ENCODE results near the gene TSHB.
"Not testable (repeated sequence)": the region's sequence is repeated elsewhere in the genome, so short reads cannot be mapped to it uniquely, and the experiment has no call there.

Gene TSHB

GRCh38 chr1:115029526-115029925 is at the start of gene TSHB:
TSS of gene TSHB (plus strand) at chr1:115029826. CDS start at chr1:115033363, 3,537 bp downstream.
- no peak for DNase-seq

GRCh38 chr1:114982251-114982650 is 47.4 kb upstream of the TSHB start:
- no peak for DNase-seq

DNA sequence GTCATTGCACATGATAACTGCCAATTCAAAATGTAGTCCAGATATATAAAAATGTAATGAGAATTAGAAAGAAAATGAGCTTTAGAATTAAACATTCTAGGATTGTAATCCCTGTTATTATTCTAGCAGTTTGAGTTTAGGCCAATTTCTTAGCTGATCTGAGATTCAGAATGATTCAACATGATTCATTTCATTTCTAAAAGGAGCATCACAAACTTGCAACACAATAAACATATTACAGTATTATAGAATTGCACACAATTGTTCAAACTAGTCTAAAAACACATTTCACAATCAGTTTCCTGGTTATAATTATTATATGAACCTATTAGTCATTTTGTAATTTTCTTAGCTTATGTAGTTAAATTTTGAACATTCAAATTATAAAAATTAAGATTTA is 43.3 kb upstream of the TSHB start:
- no peak for DNase-seq

DNA sequence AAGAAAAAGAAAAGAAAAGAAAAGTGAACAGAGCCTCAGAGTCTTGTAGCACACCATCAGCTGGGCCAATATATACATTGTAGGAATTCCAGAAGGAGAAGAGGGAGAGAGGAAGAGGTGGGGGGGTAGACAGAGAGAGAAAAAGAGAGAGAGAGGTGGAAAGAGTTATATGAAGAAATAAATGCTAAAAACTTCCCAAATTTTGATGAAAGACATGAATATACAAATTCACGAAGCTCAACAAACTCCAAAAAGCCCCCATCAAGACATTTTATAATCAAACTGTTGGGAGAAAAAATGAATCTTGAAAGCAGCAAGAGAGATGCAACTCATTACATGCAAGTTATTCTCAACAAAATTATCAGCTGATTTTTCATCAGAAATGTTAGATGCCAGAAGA is 41.5 kb upstream of the TSHB start:
- DNase-seq: no peak

DNA sequence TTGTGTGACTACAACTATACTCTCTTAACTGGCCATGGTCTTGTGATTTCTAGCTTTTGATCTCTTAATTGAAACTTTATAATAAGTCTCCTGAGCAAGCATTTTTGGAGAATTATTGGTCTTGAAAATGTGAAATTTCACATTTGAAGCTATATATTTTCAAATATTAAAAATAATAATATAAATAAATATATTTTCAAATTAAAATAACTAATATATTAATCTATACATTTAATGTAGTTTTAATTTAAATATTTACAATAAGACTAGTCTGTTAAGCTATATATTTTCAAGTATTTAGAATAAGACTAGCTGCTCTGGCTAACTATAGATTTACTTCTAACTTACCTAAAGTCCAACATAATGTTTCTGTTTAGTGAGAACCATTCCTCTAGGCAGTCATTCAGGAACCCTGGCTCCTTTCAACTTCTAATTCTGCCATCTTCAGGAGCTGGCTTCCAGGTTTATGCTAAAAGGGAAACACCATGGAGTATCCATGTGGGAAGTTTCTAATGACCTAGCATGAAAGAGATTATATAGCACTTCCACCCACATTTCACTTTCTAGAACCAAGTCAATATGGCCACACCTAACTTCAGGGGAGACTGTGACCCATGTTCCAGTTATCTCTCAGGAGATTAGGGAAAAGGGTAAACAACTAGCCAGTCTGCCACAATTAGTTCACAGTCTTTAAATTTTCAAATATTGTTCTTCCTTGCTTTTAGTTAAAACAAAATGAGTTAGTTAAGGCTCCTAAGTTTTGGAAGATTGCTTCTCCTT is 31.9 kb upstream of the TSHB start:
- no peak for DNase-seq

GRCh38 chr1:115006191-115006590 is 23.4 kb upstream of the TSHB start:
- DNase-seq: no peak

DNA sequence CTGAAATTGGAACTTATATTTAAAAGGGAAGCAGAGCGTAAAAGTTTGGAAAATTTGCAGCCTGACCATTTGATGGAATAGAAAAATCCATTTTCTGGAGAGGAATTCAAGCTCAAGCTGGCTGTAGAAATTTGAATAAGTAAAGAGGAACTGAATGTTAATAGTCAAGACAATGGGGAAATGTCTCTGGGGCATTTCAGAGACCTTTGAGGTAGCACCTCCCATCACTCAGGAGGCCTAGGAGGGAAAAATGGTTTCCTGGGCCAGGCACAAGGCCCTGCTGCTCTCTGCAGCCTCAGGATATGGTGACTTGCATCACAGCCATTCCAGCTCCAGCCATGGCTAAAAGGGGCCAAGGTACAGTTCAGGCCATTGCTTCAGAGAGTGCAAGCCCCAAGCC is 17.6 kb upstream of the TSHB start:
- no peak for DNase-seq

DNA sequence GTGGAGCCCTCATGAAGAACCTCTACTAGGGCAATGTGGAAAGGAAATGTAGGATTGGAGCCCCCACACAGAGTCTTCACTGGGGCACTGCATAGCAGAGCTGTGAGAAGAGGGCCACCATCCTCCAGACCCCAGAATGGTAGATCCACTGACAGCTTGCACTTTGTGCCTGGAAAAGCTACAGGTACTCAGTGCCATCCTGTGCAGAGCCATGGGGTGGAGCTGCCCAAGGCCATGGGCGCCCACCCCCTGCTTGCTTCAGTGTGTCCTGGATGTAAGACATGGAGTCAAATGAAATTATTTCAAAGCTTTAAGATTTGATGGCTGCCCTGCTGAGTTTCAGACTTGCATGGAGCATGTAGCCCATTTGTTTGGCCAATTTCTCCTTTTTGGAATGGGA is 17.2 kb upstream of the TSHB start:
- DNase-seq: no peak

DNA sequence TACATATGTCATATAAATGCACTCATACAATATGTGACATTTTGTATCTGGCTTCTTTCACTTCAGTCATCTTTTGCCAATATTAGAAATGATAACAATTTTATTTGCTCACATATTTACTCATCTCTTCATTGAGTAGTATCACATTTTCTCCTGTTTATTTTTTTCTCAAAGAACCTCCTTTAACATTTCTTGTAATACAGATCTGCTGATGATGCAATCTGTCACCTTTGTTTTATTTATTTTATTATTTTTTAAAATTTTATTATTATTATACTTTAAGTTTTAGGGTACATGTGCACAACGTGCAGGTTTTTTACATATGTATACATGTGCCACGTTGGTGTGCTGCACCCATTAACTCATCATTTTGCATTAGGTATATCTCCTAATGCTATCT is 15.8 kb upstream of the TSHB start:
- no peak for DNase-seq

DNA sequence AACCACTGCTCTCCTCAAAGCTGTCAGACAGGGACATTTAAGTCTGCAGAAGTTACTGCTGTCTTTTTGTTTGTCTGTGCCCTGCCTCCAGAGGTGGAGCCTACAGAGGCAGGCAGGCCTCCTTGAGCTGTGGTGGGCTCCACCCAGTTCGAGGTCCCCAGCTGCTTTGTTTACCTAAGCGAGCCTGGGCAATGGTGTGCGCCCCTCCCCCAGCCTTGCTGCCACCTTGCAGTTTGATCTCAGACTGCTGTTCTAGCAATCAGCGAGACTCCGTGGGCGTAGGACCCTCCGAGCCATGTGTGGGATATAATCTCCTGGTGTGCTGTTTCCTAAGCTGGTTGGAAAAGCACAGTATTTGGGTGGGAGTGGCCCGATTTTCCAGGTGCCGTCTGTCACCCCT is 10.1 kb upstream of the TSHB start:
- not testable (repeated sequence) for DNase-seq

- DNase-seq: no peak
Observed at GRCh38 chr1:115021145-115021544, 8.5 kb upstream of the TSHB start.

DNA sequence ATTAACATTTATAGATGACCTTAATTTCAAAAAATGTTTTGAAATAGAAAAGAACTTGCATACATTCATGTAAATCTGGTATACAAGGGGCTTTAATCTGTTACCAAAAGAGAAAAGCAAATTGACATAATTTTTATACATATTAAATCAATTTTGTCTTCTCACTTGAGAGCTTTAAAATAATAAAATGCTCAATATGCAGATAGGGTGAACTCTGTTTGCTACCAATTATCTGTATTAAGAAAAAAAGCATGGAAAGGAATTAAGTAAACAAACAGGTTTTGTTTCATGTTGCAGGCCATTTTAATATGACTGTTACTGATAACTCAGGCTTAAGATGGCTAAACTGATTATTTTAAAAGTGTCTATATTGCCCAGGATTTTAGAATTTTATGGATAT is 6.0 kb upstream of the TSHB start:
- no peak for DNase-seq

DNA sequence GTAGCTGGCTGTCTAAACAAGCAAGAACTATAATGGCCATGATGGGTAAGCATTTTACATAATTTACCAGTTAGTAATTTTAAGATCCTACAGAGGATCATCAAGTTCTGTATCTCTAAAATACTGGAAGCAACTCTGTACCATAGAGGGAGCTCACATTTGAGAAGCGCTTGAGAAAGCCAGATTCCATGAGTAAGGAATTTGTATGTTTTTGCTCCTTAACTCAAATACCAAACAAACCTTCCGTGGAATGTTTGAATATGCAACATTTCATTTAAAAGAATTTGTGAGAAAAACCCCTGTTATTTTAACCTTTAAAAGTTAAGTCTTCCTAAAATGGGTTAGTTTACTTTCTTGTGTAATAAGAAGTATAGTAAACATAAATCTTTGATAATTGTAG is 2.0 kb downstream of the TSHB start:
- no peak for DNase-seq

- no peak for DNase-seq
Observed at GRCh38 chr1:115035652-115036051, 6.0 kb downstream of the TSHB start.

GRCh38 chr1:115036814-115037507 is 7.3 kb downstream of the TSHB start:
- no peak for DNase-seq

GRCh38 chr1:115040501-115040900 is 10.9 kb downstream of the TSHB start:
- no peak for DNase-seq

GRCh38 chr1:115041654-115042053 is 12.0 kb downstream of the TSHB start:
- no peak for DNase-seq

- no peak for DNase-seq
Observed at GRCh38 chr1:115046751-115047150, 17.1 kb downstream of the TSHB start.

DNA sequence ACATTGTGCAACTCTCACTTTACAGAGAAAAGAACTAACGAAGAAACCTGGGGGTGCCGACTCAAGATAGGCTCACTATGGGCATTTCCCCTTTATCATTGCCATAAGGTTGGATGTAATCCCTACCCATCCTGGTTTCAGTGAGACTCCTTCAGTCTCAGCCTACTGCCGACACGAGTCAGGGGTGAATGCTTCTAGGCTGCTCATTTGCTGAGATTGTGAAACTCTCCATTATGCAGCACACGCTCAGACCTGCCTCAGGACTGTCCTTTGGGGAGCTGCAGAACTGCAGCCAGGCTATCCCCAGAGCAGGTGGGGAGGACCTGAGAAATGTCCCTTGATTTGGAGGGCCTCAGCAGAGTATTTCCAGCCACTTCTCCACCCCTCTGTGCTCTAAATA is 22.2 kb downstream of the TSHB start:
- no peak for DNase-seq

DNA sequence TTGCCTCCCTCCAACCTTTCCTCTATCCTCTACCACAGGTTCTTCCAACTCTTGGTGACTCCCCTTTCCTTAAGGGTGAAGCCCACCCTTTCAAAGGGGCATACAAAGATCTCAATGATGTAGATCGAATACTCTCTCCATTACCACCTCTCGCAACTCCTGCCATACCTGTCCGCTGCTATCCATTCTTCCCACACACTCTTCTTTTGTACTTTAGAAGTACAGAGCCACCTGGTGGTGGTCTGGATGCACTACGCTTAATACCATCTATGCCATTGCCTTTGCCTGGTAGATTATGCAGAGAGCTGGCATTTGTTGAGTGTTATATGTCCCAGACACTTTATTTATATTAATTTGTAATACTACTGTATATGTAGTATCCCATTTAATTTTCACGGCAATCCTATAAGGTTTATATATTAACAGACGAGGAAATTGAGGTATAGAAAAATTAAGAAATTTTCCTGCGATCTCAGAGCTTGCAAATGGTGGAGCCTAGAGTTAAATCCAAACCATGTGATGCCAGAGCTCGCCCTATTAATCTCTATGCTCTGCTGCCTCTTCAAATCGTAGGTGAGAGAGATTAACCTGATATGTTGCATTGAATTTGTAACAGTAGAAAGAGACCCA is 22.9 kb downstream of the TSHB start:
- DNase-seq: peak; percentile 73

GRCh38 chr1:115056395-115056798 is 26.8 kb downstream of the TSHB start:
- no peak for DNase-seq

- DNase-seq: no peak
Observed at GRCh38 chr1:115057661-115058254, 28.1 kb downstream of the TSHB start.

DNA sequence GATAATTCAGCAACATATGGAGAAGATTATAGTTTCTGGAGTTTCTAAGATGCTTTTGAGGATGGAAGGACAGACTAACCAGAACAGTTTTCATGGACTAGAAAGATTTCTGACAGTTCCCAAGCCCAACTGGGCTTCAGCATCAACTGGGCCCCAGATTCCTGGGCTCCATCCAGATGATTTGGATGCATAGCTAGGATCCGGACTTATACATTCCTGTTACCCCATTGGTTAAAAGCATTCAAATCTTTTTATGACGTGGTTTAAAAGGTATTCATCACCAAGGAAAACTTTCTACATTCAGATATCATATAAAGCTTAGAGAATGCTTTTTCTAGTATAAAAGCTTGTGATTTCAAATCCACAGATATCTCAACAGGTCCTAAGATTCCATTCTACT is 29.7 kb downstream of the TSHB start:
- no peak for DNase-seq

DNA sequence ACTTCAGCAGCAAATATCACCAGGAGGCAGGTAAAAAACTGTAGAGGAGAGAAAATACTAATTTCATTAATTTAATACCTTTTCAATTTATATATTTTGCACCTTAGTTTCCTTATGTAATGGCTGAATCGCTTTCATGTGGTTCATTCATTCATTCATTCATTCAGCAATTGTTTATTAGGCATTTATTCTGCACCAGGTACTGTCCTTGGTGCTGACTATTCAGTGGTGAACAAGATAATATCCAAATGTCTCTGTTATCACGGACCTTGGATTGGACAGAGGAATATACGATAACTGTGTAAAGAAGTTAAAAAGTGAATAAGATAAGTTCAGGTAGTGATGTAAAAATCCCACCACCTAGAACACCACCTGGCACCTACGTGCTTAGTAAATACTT is 30.9 kb downstream of the TSHB start:
- no peak for DNase-seq
